COLO829 (cell line): ENCODE results near the gene SH3PXD2A.
"Not testable (repeated sequence)": the region's sequence is repeated elsewhere in the genome, so short reads cannot be mapped to it uniquely, and the experiment has no call there.

ENCODE experiments used
- DNase-seq: peaks from one replicate; pipeline ENCODE4 v3.0.0; 2012; ENCODE audit warnings: low spot score

The SH3PXD2A gene

DNA sequence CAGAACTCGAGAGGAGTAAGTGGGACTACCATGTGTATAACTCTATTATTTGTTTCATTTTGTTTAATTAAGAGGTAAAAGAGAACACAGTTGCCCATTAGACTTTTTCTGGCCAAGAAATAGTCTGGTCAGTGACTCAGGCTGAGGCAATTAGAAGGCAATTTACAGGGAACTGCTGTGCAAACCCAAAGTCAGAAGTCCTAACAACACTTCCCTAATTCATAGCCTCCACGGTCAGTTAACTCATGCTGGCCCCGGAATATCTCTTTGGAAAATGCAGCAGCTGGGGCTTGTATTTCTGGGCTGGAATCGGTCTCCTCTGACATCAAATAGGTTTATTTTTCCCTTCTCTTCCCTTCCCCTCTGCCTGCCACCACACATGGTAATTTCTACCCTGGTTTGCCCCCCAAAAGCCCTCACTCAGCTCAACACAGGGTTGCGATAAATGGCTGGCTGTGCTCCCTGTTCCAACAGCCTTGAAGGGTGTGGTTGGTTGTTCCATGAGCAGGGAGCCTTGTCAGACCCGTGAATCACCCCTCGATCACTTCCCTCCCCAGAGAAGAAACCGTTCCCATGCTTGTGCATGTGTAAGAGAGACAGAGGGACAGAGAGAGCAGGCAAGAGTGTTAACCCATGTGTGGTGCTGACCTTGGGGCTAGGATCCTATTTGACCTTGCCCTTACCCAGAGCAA, 5.3 kb downstream of the SH3PXD2A start:
- no peak for DNase-seq

DNA sequence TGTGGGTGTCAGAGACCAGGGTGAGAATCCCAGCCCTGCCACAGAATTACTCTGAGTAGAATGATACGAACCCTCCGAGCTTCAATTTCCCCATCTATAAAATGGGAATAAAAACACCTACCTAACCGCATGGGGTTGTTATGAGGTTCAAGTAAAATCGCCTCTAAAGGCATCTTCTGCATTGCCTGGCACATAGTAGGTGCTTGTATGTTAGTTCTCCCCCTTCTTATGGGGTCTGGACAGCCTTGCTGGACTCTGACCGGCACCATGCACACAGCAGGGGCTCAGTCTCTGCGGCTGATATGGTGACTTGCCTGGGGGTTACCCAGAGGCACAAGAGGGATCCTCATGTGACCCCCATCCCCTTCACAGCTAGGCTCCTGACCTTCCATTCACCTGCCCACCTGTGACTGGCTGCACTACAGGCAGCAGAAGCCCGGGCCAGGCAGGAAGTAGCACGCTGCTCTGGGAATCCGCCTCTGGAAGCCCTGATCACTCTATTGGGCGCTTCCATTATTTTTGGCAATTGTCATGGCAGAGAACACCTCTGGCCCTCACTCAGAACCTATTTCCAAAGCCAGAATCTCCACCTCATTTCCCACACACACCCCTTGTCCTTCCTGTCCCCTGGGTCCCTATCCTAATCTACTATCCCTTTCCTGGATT, 6.0 kb downstream of the SH3PXD2A start:
- DNase-seq, result no peak

DNA sequence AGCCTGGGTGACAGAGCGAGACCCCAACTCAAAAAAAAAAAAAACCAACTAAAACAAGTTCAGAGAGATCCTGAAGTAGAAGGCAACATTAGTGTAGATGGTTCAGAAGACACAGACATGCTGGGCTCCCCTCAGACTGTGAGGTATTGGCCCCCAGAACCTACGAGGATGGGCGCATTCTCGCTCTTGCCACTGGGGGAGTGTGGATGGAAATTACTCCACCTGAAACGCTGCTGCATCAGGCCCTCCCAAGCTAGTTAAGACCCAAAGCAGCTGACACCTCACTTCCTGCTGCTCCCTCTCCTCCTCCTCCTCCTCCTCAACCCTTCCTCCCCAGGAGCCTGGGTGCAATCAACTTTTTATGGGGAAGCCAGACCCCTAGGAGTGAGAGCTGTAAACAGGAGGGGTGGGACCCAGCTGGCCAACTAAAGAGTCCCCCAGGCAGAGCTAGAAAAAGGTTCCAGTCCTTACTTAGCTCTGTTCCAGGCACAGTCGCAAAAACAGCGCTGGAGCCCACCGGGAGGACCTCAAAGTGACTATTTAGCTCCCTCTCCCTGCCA, 7.4 kb downstream of the SH3PXD2A start:
- no peak for DNase-seq

DNA sequence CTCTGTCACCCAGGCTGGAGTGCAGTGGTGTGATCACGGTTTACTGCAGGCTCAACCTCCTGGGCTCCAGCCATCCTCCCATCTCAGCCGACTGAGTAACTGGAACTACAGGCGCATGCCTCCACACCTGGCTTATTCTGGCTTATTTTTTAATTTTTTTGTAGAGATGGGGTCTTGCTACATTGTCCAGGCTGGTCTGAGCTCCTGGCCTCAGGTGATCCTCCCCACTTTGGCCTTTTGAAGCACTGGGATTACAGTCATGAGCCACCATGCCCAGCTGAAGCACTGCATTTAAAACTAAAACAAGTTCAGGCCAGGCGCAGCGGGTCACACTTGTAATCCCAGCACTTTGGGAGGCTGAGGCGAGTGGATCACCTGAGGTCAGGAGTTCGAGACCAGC, 8.0 kb downstream of the SH3PXD2A start:
- no peak for DNase-seq

DNA sequence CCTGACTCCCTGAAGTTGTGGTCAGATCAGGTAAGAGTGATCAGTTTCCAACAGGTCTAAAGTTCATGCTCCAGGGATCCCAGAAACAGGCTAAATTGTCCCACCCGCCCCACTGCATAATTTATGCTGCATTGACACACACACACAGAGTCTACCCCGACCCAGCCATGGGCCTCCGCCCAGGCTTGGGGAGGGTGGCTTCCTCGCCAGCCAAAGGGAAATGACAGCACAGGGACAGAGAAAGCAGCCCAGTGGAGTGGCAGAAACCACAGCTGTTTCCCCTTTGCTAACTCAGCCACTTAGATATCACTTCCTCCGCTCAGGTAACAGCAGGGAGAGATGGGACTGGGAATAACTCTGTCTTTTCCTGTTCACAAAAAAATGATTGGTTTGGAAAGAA, 9.4 kb downstream of the SH3PXD2A start:
- DNase-seq, result no peak

DNA sequence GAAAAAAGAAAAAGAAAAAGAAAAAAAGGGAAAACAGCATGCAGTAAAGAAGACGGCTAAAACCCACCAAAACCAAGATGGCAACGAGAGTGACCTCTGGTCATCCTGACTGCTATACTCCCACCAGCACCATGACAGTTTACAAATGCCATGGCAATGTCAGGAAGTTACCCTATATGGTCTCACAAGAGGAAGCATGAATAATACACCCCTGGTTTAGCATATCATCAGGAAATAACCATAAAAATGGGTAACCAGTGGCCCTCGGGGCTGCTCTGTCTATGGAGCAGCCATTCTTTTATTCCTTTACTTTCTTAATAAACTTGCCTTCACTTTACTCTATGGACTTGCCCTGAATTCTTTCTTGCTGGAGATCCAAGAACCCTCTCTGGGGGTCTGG, 10.0 kb downstream of the SH3PXD2A start:
- not testable (repeated sequence) for DNase-seq

DNA sequence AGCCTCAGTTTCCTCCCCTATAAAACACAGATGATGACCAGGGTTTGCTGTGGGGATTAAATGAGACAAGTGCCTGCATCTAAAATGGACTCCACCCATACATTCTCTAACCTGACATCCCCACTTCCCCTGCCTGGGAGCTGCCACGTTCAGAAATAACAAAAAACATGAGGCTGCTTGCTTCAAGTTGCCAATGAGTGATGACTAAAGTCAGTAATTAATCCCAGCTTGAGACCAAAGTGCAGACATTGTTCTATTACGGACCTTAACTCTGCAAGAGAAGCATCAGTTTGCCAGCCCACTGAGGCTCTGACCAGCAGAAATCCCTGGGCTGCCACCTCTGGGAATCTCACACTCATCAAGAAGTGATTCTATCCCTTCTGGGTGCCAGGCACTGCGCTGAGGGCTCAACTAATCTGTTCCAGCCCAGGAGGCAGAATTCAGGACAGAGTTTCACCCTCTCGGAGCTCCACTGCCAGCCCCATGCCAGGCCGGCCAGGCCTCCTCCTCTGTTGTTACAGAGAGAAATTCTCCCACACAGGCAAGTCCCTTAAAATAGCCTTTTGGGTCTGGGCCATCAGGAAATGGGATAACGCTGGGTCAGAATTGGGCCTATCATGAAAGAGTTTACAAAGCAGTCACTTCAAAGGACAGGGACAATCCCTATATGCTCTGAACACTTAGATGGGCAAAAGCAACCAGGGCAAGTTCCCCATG, 11.4 kb downstream of the SH3PXD2A start:
- DNase-seq, result no peak

DNA sequence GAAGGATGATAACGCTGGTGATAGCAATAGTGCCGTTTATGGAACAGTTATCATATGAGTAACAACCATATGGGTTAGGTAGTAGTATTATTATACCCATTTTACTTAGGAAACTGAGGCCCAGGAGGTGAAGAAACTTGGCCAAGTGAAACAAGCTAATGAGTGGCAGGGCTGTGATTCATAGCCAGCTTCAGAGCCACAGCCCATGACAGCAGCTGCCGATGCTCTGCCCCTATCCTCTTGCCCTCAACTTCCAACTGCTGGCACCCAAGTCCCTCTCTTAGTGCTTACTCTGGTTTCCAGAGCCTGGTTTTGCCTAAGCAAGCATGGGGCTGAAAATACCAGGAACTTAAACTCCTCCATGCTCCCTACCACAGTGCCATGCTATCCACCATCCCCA, 12.3 kb downstream of the SH3PXD2A start:
- DNase-seq, result no peak

DNA sequence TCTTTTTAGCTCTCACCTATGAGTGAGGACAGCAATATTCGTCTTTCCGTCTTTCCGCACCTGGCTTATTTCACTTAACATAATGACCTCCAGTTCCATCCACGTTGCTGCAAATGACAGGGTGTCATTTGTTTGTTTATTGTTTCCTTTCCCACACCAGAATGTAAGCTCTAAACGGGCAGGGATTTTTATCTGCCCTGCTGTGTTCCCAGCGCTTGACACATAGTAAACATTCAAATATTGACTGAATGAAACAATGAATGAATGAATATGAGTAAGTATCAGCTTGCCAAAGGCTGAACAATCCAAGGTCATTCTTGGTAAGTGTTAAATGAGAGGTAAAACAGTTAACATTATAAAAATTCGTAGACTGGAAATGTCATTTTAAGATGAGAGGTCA, 12.8 kb downstream of the SH3PXD2A start:
- DNase-seq, result no peak

DNA sequence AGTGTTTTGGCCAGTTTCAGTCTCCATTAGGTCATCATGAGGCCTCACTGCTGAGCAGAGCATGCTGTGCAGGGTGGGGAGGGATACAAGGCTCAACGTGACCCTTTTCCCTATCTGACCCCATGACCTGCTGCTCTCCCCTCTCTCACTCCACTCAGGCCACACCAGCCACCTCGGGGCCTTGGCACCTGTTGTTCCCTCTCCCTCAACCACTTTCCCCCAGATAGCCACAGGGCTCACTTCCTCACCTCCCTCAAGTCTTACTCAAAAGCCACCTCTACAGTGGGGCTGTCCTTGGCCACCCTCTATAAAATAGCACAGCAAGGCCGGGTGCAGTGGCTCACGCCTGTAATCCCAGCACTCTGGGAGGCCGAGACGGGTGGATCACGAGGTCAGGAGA, 13.9 kb downstream of the SH3PXD2A start:
- no peak for DNase-seq

DNA sequence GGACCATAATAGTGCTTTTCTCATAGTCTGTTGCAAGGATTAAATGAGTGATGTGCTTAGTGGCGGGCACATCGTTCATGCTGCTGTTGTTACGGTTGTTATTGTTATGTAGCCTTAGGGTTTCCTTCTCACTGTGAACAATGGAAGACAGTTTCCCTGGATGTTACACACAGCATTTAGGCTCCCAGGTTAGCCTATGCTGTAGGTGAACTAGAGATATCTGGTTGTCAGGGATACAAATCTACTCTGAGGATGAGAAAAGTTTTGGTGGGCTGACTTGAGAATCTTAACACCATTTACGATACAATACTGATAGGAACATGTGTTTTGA, 14.7 kb downstream of the SH3PXD2A start:
- DNase-seq, result no peak

DNA sequence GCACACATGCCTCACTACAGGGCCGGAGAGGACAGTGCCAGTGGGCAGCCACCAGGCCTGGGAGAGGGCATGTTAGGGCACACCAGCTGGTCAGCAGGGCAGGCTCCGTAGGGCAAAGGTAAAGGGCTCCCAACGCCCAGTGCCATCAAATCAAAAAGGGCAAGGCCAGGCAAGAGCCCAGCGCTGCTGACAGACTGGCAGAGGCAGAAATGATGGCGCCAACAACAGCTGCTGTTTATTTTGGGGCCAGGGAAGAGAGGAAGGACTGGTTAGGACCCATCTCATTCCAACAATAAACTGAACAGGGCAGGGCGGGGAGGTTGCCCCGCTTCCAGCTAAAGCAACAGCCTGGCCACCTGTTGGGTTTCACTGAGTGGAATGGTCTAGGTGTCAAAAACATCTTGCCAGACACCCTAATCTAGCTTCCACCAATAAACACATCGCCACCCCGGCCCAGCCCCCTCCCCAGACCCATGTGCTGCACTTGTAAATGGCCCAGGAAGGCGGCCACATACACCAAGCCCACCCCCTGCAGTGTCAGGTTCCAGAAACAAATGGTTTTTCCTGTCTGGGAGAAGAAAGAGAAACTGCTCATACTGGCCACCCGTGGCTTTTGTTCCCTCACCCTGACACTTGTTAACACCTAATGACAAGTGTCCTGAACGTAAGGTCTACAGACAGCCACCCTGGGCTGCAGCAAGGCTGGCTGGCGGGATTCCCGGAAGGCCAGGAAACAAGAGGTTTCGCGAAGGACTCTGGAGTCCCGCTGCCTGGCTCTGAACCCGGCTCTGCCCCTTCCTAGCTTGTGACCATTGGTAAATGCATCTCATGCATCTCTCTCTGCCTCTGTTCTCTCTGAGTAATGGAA, 15.3 kb downstream of the SH3PXD2A start:
- DNase-seq, result no peak

DNA sequence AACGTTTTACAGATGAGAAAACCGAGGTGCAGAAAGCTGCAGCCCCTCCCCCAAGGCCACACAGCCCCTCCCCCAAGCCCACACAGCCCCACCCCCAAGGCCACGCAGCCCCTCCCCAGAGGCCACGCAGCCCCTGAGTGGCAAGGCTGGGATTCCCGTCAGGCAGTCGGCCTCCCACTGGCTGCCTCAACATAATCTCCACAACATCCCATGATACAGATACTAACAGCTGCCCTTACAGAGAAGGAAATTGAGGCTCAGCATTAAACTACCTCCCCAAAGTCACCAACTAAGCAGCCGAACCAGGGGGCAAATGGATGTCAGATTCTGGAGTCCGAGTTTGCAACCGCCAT, 15.9 kb downstream of the SH3PXD2A start:
- no peak for DNase-seq

DNA sequence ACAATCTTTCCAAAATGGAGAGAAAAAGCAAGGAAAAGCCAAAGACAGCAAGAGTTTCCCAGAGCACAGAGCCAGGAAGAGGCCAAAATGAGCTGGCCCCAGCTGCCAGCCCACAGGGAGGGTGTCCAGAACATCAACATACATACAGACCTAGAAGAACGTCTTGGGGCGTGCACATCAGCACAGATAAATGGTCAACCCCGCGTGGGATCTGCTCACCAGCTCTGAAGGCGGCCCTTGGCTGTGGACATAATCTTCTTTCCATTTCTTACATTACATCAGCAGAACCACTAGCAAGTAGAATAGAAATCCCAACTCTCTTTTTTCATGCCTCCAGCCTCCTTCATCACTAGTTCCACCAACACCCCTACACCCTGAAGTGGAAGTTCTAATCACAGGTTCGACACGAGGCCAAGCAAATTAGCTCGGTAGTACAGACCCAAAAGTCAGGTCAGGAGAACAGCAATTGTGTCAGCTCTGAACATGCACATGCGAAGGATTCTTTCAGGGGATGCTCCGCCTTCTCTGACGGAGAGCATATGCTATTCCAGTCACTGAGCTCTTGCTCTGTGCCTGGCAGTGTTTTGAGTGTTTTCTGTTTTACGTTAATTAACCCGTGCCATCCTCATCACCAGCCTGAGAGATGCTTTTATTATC, 16.4 kb downstream of the SH3PXD2A start:
- DNase-seq, result no peak

DNA sequence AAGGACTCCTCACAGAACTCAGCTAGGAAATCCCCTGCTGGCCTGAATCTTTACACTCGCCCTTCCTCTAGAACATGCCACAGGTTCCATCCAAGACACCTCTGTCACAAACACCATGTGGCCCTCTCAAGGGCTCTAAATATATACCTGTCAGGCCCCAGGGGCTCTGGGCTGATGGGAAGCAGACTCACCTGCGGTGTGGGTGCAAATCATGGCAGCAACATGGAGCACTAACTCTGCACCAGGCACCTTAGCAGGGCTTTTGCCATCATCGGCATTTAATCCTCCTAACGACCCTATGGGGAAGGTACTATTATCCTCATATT, 17.3 kb downstream of the SH3PXD2A start:
- DNase-seq, result no peak

DNA sequence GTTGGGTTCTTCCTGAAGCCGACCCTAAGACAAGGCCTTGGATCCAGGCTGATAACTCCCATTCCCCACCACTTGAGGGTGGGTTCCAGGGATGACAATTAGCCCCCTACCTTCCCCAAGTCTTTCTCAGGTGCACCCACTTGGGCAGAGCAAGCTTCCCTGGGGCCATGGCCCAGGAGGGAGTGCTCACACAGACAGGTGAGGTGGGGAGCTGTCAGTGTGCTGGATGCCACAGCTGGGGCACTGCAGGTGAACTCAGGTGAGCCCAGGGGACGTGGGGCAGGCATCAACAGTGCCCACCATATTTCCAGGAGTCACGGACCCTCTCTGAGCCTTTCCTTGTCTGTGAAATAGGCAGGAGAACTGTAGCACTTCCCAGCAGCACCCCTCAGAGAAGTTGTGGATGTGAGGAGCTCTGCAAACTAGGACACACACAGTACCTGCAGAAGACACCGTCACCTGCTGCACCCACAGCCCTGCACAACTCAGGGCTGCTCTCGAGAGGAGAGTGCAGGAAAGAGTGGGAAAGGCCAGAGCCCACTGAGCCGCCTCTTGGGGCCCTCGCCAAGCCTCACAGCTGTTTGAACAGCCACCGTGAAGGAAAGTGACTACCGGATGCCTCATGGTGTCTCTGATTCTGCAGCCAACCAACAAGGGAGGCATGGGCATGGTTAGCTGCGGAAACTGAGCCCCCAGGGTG, 17.9 kb downstream of the SH3PXD2A start:
- DNase-seq, result no peak

DNA sequence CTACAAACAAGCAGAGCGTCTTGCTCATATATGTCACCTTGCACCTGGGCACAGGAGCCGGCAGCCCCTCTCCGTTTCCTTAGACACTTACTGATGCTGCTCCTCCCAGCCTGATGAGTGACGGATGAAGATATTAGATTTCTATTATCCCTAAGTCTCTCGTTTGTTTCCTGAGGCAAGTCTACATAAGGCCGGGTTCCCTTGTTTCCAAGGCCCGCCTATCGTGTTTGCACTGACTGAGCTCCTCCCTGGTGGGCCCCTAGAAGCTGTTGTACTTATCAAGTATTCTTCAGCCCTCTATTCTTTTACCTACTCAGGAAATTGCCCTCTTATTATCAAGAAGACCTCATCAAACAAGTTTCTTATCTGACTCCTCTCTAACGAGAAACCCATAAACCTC, 18.5 kb downstream of the SH3PXD2A start:
- no peak for DNase-seq

DNA sequence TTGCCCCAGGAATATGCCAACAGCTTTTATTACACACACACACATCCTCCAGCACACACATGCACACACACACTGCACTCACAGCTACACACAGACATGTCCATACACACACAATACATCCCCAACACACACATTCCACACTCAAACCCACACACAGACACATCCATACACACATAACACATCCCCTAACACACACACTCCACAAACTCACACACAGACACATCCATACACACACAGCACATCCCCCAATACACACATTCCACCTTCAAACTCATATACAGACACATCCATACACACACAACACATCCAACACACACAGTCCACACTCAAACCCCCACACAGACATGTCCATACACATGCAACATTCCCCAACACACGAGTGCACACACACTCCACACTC, 19.1 kb downstream of the SH3PXD2A start:
- no peak for DNase-seq

DNA sequence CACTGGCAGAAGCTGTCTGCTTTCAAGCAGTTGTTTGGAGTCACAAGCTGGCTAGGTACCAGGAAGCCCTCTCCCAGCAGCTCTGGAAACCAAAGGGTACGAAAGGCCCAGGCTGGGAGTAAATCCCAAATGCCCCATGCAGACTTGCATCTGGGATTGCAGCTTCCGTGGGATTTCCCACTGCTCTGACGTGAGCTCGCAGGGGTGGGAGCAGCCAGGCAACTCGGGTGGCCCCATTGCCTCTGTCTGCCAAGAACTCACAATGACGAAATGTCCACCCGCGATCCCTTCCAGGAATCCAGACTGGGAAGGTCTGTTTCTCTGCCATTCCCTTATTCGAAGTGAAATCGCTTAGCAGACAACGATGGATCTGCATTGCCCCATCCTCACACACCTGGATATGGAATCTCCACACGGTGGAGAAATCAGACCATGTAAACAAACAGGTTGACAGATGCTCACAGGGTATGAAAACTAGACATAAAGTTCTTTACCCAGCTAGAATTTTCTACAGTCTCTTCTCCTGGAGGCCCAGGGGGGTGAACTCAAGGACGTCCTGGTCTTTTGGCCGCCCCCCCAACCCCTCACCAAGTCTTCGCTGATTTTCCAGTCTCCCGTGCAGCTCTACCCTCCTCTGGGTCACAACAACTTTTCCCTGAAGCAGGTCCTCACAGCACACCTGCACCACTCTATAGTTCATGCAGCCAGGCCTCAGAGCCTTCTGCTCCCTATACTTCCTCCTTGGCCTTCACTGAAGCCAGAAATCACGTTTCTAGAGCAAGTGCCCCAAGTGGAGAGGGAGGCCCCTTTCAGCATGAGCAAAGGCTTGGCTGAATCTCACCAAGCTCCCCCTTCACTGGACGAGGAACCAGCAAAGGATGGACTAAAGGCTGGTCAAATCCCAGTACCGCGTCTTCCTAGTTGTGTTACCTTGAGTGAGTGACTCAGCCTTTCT, 20.0 kb downstream of the SH3PXD2A start:
- DNase-seq, result no peak

DNA sequence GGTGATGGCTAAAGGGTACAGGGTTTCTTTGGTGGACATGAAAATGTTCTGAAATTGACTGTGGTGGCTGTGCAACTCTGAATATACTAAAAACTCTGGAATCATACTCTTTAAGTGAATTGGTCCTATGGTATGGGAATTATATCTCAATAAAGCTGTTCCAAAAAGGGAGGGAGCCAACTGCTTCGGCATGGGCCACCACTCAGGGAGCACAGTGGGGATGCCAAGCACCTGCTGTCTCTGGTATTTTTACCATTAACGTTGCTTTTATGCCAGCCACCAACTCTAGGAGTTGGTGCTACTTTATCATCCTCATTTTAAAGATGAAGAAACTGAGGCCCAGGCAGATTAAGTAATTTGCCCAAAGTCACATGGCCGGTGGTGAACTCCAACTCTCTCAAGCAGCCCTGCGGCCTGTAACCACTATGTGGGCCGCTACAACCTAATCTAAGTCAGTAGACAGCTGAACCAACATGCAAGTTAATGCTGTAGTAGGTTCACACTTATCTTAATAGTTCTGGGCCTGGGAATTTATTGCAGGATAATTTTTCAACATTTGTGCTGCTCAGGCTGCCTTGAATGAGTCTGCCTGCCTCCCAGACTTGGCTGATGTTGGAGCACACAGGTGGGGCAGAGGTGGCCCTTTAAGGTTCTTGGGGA, 20.8 kb downstream of the SH3PXD2A start:
- no peak for DNase-seq
